GM18861 (cell line): ENCODE results near the gene RRP15.
A peak's percentile ranks its signal among the peaks of the same experiment; 100 is the strongest.
"Not testable (repeated sequence)": the region's sequence is repeated elsewhere in the genome, so short reads cannot be mapped to it uniquely, and the experiment has no call there.

Experiments used
- ATAC-seq: cut with Tn5 transposase; IDR thresholded peaks from one replicate; pipeline ENCODE4 v1.9.1; 2021; ENCODE audit not compliant: unreplicated experiment

The RRP15 gene

DNA sequence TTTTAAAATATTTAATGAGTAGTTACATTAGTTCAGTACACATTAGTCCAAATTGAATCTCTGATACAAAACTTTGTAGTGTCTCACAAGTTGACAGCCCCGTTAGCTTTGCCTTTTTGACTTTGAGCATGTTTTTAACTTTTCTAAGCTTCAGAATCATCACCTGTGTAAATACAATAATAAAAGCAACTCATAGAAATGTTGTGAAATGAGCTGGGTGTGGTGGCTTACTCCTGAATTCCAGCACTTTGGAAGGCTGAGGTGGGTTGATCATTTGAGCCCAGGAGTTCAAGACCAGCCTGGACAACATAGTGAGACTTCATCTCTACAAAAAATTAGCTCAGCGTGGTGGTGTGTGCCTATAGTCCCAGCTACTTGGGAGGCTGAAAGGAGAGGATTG is 11.1 kb downstream of the RRP15 start:
- no peak for ATAC-seq

DNA sequence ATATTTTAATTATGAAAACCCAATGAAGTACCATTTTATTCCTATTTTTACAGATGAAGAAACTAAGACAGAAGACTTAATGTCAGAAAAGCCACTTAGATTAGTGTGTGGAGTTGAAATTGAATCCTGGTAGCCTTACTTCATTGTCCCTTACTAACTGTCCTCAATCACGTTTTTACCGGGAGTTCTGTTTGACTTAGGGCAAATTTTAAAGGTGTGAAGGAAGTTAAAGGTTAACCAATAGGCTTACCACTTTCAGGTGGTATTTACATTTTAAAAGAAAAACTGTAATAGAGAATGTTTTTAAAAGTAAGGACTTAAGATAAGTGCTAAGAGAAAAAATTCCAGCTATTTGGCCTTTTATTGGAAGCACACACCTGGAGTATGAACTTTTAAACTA is 12.4 kb downstream of the RRP15 start:
- ATAC-seq, result no peak

DNA sequence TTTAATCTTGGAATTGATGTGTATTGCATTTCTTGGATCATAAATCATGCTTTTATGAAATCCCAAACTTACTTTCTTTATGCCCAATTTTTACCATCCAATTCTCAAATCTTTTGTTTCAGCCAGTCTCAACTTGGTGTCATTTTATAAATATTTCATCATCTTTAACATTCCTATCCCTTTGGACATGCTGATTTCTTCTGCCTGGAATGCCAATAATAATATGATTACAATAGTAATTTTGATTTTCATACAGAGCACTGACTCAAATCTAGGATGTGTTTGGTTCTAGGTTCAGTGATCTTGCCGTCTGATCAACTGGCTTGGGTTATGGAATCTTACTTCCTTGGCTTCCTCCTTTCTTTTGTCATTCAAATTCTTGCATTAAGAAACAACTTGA is 12.8 kb downstream of the RRP15 start:
- no peak for ATAC-seq

DNA sequence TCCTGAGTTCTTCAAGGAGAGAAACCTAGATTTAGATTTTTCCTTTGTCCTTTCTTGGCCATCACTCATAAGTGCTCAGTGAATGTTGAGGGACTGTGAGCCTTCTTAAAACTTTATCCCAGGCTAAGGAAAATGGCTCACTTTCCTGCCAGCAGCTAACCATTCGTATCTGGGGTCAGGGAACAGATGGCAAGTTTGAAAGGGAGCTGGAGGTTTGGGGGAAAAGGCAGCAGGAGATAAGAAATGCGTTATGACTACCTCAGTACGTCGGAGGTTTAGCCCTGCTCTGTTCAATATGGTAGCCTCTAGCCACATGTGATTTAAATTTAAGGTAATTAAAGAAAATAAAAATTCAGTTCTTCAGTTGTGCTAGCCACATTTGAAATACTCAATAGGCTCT is 13.3 kb downstream of the RRP15 start:
- ATAC-seq, result no peak

DNA sequence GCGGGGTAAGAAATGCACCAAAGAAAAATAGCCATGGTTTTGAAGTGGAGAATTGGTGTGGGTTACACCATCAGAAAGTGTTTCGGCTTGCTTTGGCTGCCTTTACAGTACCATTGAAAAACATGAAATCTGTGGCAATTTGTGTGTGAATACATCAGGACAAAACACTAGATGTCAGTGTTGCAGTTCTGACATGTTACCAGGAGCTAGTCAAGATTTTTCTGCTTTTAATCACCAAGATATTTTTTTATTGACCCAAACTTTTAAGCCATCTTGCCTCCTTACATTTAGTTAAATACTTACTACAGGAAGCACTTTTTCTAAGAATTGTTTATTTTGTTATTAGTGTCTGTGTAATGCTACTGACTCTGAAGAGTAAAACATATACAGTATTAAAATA is 14.3 kb downstream of the RRP15 start:
- ATAC-seq, result no peak

DNA sequence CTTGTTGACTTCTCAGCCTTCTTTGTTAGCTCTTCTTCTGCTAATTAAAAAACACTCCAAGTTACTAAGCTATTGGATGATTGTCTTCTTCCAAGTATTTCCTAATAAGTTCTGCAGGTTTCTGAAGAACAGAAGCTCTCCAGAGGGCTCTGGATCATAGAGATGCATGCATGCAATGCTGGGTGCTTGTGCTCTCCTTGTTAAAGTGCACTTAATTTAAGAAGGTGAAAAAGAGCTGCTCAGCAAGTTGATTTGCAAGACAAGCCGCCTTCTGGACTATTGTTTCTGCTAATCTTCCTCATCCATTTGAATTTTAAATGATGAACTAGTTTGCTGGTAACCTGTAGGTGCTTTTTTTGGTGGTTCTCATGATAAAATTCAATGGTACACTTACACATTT is 16.1 kb downstream of the RRP15 start:
- no peak for ATAC-seq

DNA sequence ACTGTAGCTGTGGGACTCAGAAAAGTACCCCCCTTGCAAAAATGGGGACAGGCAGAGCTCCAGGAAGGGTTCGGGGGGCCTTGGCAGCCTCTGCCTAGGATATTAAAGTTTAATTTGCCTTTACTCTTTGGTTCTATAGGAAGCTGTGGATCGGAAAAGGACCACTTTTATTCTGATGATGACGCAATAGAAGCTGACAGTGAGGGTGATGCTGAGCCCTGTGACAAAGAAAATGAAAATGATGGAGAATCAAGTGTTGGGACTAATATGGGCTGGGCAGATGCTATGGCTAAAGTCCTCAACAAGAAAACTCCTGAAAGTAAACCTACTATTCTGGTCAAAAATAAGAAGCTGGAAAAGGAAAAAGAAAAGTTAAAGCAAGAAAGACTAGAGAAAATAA is 17.1 kb downstream of the RRP15 start:
- ATAC-seq, result no peak

DNA sequence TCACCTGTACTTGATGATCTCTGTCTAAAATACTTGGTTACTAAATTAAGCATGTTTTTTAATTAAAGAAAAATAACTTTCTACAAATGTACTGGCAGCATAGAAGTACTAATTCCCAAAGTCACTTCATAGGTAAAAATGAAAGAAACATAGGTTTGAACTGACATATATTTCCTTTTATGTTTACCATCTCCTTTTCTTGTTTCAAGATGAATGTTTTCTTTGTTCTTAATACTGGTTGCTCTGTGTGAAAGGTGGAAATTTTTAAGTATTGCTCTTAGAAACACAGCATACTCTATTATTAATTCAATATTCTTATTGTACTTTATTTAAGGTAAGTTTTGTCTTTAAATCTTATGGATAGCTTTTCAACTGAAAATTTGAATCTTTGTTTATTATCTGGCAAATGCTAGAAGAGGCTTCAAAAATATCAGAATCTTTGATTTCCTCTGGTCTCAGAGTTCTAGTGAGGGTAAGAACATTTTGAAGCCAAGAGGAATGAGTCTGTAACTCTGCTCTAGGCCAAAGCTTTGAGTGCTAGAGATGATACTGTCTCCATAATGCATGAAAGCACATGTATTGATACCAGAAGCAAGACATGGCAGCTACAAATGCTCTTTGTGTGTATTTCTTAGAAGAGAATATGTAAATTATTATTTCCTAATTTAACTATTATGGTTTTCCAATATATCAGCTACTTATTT is 18.2 kb downstream of the RRP15 start:
- no peak for ATAC-seq

DNA sequence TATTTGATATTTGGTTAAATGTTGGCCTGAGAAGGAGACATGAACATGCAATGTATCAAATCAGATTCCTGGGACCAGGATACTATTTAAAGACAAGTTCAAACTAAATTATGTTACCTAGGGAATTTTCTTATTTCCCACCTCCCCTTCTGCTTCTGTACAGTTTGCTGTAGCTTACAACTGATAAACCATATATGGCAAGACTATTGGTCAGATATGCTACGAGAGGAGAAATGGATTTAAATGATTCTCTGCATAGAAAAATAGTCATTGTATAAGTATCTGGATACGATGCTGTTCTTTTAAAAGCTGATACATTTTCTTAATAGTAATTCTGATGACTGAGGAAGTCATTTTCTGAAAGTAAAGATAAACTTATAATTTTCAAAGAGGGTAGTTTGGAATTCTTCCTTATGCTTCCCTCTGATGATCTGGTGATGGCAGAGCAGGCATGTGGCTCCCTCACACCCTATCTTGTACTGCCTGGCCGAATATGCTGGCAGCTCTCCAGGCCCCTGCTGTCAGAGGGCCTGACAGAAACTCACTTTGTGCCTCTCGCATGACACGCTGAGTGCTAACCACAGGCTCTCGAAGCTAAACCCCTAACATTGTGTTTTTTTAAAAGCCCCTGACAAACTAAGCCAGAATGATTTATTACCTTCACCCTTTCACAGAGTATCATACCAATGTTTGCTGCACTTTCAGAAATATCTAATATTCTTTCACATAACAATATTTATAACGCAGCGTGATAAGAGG is 19.4 kb downstream of the RRP15 start:
- peak; percentile 55 for ATAC-seq

DNA sequence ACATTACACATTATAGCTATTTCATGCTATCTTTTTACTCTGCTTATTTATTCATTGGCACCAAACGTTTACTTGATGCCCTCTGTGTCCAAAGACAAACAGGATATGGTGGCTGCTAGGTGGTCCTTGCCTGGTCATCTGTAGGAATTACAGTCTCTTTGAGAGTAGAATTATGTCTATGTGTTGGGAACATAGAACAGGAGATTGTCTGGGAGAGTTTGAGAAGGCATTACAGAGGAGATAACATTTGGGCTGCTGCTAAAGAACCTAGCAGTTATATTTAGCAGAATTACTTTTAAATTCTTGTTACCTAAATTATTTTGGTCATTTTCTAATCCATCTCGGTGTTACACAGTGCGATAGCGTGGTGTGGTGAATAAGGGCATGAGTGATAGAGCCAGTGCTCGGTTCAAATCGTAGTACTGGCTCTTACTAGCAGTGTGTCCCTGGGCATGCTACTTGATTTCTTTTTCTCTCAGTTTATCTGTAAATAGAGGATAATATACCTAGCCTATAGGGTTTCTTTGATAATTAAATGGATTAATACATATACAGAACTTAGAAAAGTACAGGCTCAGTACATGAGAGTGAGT is 20.5 kb downstream of the RRP15 start:
- ATAC-seq, result no peak

DNA sequence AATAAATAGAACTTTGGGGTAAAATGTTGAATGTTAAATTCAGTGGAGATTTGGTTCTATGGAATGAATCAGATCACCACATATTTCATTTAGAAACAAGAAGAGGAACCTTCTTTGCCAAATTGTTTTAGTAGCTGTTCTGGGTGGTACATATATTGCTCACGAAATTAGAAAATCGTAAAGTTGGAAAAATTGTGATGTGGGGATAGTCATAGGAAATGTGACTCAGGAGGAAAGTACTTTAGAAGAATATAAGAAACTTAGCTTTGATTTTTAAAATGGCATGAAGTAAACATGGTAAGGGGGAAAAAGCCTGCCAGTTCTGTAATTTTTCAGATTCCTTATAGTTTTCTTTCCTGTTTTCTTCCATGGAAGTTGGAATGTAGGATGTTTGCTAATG is 27.4 kb downstream of the RRP15 start:
- no peak for ATAC-seq

DNA sequence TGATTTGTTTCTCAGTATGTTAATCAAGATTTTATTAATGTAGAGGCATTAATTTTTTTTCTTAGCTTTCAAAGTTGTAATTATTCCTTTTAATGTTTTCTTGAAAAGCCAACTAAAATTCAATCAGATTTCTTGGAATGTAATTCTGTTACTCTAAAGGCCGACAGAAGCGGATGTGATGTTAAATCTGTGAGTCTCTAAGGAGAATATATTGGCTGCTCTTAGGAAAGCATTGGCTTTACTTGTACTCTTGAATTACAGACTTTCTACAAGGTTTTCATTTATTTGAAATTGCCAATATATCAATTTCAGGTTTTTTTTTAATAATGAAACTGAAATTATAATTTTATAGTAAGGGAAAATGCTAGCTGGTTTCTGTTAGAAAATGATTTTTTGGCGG is 29.2 kb downstream of the RRP15 start:
- ATAC-seq, result no peak

DNA sequence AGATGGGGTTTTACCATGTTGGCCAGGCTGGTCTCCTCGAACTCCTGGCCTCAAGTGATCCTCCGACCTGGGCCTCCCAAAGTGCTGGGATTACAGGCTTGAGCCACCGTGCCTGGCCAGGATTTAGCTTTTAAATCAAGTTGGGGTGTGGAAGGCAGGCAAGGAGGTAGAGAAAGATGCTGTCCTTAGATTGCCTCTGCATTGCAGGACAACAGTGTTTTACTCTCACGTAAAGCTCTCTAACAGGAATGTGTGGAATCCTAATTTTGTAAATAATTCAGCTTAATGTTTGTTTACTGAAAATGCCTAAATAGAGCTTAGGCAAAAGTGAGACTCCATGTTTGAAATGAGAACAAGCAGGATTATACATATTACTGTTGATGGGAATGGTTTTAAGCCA is 30.5 kb downstream of the RRP15 start:
- no peak for ATAC-seq

DNA sequence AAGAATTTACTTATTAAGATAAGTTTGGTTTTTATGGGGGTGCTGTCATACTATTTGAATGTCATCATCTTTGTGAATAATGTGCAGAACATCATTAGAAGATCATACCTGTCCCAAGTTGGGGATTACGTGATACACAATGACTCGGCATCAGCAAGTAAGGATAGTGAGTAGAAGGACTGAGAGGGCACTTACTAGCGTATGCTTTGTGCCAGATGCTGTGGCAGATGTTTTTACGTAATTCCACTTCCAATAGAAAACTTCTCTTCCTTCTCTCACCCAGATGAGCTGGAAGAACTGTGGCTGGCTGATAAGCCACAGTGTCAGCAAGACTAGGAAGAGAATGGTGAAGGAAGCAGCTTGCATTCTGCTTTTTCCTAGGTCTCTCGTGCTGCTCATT is 32.0 kb downstream of the RRP15 start:
- no peak for ATAC-seq

DNA sequence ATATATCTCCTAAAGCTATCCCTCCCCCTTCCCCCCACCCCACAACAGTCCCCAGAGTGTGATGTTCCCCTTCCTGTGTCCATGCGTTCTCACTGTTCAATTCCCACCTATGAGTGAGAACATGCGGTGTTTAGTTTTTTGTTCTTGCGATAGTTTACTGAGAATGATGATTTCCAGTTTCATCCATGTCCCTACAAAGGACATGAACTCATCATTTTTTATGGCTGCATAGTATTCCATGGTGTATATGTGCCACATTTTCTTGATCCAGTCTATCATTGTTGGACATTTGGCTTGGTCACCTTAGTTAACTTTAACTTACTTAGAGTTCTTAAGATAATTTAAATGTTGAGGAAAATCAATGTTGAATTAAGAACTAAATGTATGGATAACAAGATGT is 35.1 kb downstream of the RRP15 start:
- not testable (repeated sequence) for ATAC-seq

DNA sequence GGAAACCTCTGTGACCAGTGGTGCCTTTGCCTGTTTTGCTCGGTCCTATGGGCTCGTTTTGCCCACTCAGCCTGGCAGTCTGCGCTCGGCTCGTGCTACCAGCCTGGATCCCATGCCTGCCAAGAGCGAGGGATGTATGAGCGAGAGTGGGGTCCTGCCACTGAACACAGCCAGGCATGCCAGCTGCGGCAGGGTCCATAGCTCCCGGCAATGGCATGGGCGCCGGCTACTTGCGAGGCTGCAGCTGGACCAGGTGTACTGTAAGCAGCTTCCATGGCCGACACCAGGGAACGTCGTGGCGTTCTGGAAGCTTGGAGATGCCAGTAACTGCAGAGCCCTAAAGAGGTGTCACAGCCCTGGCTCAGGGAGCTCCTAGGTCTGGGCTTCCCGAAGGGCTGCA is 37.7 kb downstream of the RRP15 start:
- no peak for ATAC-seq

DNA sequence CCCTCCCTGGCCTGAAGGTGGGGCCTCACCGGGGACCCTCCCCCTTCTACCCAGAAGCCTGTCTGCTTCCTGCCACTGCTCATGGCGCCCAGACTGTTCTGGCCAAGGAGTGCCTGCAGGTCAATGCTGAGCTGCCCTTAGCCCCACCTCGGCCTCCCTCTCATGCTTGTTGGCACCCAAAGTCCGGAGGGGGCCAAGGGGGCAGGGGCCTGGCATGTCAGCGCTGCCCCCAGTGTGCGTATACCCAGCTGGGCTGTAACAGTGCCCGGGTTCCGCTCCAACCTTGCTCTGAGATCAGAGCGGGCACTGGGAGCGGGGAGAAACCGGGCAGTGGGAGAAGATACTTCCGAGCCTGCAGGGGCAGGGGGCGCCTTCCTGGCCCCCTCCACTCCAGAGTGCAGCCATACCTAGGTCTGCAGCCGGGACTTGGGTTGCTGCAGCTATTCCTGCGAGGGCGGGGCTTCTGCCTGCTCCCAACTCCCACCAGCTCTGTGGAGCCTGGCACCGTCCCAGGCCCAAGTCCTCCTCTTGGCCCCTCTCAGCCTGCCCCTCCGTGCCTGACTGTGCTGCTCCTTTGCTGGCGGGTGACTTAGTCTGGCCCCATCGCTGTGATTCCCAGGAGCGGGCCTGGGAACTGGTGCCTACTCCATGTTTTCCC is 38.6 kb downstream of the RRP15 start:
- ATAC-seq, result no peak

DNA sequence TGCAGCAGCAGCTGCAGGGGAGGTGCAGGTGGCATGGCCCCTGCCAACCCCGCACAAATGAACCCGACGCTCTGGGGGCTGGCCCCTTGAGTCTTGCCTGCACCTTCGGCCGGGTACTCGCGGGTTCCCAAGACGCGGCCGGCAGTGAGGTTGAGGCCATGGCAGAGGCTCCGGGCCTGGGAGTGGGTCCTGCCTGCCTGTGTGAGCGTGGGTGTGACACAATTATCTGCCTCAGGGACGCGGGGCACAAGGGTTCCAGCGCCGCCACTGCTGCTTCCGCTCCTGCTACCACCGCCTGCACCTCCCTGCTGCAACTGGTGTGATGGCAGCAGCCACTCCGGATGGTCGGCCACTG is 39.1 kb downstream of the RRP15 start:
- ATAC-seq, result no peak

DNA sequence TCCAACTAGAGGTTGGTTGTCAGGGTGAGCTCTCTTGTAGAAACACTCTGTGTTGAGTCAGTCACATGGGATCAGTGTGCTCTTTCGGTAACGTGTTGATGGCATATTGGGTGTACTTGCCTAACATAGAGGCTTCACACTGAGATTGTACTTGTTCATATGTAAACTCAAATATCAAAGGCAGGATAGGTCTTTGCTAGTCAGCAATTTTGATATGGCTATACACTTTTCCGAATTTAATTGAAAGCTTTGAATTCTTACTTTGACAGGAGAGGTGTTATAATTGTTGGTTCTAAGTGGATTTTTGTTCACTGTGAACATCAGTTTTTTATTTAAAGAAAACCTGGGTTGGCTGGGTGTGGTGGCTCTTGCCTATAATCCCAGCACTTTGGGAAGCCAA is 43.7 kb downstream of the RRP15 start:
- no peak for ATAC-seq

DNA sequence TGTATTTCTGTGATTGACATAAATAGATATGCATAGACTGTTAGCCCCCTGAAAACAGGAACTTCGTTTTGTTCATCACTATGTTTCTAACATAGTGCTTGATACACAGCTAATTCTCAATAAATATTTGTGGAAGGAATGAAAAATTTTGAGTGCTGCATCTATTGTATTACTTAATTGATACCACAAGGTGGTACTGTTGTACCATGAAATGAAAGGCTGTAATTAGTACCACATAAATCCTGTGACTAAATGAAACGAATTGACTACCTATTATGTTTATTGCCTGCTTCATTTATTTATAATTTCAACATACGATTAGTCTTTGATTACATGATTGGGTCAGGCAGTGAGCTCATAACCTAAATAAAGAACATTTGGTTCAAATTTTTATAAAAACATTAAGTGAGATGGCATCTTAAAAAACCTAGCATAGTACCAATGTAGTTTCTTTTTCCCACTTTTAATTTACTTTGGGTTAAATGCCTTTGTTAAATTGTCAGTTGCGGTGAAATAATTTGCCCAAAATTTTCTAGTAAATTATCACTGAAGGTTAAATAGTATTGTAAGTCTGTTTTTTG is 45.0 kb downstream of the RRP15 start:
- ATAC-seq, result peak; percentile 70

DNA sequence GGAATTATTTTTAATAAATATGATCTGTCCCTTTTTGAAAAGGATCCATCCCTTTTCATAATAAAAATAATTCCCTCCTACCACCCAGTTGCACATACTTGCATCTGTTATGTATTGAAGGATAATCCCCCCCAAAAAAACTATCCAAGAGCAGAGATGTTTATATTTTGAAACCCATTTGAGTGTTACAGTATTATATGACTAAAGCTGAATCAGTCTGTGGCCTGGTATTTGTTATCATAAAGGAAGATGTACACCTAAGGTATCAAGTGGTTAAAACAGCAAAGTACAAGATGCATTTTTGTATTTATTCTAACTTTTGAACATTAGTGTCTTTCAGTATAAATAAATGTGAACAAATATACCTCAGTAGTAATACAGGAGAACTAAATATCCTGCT is 47.3 kb downstream of the RRP15 start:
- ATAC-seq, result no peak

DNA sequence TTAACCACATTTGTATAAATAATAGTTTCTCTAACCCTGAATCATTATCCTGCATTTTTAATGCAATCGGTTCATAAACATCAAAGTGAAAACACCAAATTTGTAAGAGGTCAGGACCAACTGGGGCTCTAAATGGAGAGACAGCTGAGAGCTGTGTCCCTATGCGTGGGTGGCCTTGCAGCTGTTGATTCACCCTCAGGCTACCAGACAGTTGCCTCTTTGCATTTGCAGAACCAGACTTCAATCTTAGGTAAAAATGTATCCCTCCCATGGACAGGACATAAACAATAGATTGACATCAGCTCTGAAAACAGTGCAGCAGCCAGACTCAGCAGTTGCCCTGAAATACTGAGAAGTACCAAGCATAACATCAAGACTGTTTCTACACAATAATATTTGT is 51.2 kb downstream of the RRP15 start:
- ATAC-seq, result no peak
